IPS-20b (cell line): Measurements from ENCODE around the gene CHST8.

Source experiments
- H3K27ac ChIP-seq: one replicate; pipeline ENCODE4 v1.5.1; 2013; ENCODE audit warnings: low read length
- H3K27me3 ChIP-seq: 2 replicates; pipeline ENCODE4 v1.6.1; 2013; ENCODE audit warnings: mild to moderate bottlenecking, low read length, inconsistent platforms; ENCODE audit not compliant: insufficient read depth
- H3K36me3 ChIP-seq: 2 replicates; pipeline ENCODE4 v1.6.1; 2013; ENCODE audit warnings: low read depth, mild to moderate bottlenecking, inconsistent platforms, low read length, moderate library complexity; ENCODE audit not compliant: insufficient read depth
- H3K4me1 ChIP-seq: 2 replicates; pipeline ENCODE4 v1.6.1; 2013; ENCODE audit warnings: mild to moderate bottlenecking, control low read depth, inconsistent platforms, low read length, moderate library complexity; ENCODE audit not compliant: insufficient read depth
- H3K4me3 ChIP-seq: 2 replicates; pipeline ENCODE4 v1.5.1; 2013; ENCODE audit warnings: mild to moderate bottlenecking, low read length, inconsistent platforms
- H3K9ac ChIP-seq: 2 replicates; pipeline ENCODE4 v1.6.1; 2013; ENCODE audit warnings: low read depth, mild to moderate bottlenecking, inconsistent platforms, low read length, moderate library complexity
- H3K9me3 ChIP-seq: 2 replicates; pipeline ENCODE4 v1.6.1; 2013; ENCODE audit warnings: mild to moderate bottlenecking, low read depth, low read length, inconsistent platforms; ENCODE audit not compliant: insufficient read depth

CHST8 gene, protein sequence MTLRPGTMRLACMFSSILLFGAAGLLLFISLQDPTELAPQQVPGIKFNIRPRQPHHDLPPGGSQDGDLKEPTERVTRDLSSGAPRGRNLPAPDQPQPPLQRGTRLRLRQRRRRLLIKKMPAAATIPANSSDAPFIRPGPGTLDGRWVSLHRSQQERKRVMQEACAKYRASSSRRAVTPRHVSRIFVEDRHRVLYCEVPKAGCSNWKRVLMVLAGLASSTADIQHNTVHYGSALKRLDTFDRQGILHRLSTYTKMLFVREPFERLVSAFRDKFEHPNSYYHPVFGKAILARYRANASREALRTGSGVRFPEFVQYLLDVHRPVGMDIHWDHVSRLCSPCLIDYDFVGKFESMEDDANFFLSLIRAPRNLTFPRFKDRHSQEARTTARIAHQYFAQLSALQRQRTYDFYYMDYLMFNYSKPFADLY

DNA sequence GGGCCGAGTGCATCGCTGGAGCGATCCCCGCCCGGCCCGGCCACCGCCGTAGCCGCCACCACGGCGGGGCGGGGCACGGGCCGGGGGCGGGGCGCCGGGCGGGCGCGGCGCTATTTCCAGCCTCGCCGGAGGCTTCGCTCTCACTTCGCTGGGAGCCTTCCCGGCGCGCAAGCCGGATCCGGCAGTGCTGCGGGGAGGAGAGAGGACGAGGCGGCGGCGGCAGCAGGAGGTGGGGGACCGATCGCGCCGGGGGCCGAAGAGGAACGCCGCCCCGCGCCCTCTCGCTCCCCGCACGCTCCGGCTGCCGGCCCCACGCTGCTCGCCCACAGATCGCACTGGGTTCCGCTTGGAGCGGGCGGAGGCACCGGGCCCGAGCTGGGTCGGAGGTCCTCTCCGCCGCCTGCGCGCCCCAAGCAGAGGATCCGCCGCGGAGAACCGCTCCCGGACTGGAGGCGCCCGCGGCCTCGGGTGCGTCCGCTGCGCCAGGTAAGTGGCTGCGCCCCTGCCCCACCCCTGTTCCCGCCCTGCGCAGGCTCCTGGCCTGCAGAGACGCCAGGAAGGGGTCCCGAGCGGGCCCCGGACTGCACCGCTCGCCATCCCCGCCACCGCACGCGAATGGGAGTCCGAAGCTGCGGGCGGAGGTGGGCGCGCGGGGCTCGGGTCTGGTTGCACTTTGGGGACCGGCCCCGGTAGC lies at the start of gene CHST8:
CHST8 (plus strand) TSS at position 143 of the 694 bp plus-strand sequence. CDS start 67,309 bp downstream, outside the sequence.
- H3K27ac ChIP-seq, result no peak within 1 kb of the TSS
- H3K36me3 ChIP-seq, result no peaks in the 10 kb centered on the region
- H3K9ac ChIP-seq, result no peak within 1 kb of the TSS; the same call in 1 of the 2 replicates
- H3K27me3 ChIP-seq, result peaks cover 82% of the 10 kb centered on the region
- peak within 1 kb of the TSS; percentile 69 for H3K4me3 ChIP-seq
- H3K4me1 ChIP-seq, result peaks cover 8% of the 10 kb centered on the region; the same call in 1 of the 2 replicates
- H3K9me3 ChIP-seq, result no peaks in the 10 kb centered on the region

DNA sequence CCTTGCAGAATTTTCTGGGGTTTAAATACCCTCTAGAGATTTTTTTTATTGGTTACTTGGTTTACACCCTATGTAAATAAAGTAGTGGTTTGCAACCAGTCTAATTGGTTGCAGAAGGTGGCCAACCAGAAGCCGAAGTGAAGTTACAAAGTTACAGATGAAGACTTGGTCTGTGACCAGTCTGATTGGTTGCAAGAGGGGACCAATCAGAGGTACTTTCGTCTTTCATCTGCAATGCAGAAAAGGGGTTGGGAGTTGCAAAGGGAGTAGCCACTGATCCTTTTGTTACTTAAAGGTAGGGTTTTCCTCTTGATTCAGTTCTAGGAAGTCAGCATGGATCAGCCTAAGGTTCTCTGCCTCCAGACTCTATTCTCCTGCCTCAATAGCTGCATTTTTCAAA lies 48.8 kb upstream of the CHST8 start:
- no peaks in the 10 kb centered on the region for H3K27me3 ChIP-seq

DNA sequence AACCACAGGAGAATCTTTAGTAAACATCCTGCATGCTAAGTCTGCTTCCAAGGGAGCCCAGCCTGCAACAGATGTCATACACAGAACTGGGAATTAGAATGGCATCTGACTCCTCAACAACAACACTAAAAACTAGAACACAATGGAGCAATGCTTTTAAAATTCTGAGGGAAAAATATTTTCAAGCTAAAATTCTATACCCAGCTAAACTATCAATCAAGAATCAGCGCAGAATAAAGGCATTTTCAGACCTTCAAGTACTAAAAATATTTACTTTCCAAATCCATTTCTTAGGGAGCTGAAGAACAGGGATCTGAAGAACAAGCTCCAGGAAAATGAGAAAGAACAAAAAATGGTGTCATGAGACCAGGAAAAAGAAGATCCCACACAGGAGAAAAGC lies 46.9 kb upstream of the CHST8 start:
- H3K27ac ChIP-seq, result no peak overlapping the region
- no peak overlapping the region for H3K4me3 ChIP-seq
- H3K9ac ChIP-seq, result no peak overlapping the region
- H3K36me3 ChIP-seq, result no peaks in the 10 kb centered on the region
- peaks cover 20% of the 10 kb centered on the region for H3K9me3 ChIP-seq
- no peaks in the 10 kb centered on the region for H3K27me3 ChIP-seq
- H3K4me1 ChIP-seq, result no peaks in the 10 kb centered on the region

More for the DNA sequence above, 48.8 kb upstream of the CHST8 start:
- no peaks in the 10 kb centered on the region for H3K36me3 ChIP-seq
- no peak overlapping the region for H3K4me3 ChIP-seq
- H3K9ac ChIP-seq, result no peak overlapping the region
- no peaks in the 10 kb centered on the region for H3K4me1 ChIP-seq
- H3K9me3 ChIP-seq, result peaks cover 20% of the 10 kb centered on the region
- H3K27ac ChIP-seq, result no peak overlapping the region

DNA sequence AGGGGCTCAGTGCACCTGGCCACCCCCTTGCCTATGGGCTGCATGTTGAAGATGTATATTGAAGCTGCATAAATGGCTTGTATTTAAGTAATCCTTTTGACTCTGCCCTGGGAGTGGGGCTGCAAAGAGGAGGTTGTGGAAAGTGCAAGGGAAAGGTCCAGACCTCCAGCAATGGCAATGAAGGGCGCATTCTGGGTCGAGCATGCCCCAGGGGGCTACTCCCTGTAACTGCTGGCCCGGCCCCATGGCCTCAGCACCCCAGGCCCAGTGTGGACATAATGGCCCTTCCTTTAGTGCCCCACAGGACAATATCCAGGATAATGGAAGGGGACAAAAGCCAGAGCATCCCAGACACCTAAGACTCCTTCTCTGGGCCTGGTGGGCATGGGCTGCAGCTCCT lies 43.1 kb upstream of the CHST8 start:
- peaks cover 18% of the 10 kb centered on the region for H3K9me3 ChIP-seq

DNA sequence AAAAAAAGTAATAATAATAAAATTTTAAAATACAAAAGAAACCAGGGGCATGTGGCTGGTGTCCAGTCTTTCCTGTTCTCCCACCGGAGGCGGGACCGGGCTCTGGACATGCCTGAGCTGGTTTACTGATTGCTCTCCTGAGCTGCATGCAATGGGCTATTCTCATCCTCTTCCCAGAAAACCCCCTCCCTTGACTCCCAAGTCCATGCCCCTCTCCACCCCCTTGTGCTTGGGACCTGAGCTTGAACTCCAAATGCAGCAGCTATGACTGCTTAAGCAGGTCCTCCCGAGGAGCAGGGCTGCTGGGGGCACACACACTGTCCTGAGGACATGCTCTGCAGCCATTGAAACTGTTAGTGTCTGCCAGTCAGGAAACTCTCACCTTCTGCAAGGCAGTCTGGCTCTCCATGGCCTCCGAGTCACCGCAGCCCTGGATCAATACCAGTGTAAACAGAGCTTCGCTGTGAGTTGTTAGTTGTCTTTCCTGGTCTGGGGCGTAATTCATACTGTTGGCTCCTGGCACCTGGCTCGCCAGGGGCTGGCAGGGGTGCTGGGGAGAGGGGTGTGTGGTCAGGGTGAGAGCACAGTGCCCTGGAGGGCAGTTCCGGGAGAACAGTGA lies 41.6 kb upstream of the CHST8 start:
- no peaks in the 10 kb centered on the region for H3K4me1 ChIP-seq
- no peak overlapping the region for H3K9ac ChIP-seq
- no peak overlapping the region for H3K4me3 ChIP-seq
- H3K27me3 ChIP-seq, result no peaks in the 10 kb centered on the region
- H3K9me3 ChIP-seq, result peaks cover 4% of the 10 kb centered on the region
- no peaks in the 10 kb centered on the region for H3K36me3 ChIP-seq
- H3K27ac ChIP-seq, result no peak overlapping the region

More for the DNA sequence above, 43.1 kb upstream of the CHST8 start:
- Histone ChIP-seq H3K27ac (no peak overlapping the region), H3K4me3 (no peak overlapping the region), H3K36me3 (no peaks in the 10 kb centered on the region), H3K4me1 (no peaks in the 10 kb centered on the region), H3K9ac (no peak overlapping the region), H3K27me3 (no peaks in the 10 kb centered on the region)

DNA sequence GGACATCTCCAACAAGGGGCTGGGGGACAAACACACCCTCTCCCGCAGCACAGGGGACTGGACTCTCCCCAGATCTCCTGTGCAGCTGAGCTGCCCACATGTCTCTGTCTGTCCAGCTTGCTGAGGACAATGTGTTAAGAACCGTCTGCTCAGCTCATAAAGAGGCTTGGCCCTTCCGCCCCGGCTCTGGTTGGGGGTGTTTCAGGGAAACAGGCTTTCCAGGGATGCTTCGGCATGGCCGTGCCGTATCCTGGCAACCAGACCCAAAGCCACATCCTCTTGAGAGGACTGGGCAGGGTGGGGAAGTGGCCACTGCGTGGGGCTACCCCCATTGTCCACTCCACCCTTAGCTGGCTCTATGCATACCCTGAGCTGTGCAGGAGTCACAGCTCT lies 41.1 kb upstream of the CHST8 start:
- Histone ChIP-seq H3K27me3 (no peaks in the 10 kb centered on the region), H3K9ac (no peak overlapping the region), H3K4me1 (no peaks in the 10 kb centered on the region), H3K36me3 (no peaks in the 10 kb centered on the region), H3K4me3 (no peak overlapping the region), H3K27ac (no peak overlapping the region), H3K9me3 (no peaks in the 10 kb centered on the region)

DNA sequence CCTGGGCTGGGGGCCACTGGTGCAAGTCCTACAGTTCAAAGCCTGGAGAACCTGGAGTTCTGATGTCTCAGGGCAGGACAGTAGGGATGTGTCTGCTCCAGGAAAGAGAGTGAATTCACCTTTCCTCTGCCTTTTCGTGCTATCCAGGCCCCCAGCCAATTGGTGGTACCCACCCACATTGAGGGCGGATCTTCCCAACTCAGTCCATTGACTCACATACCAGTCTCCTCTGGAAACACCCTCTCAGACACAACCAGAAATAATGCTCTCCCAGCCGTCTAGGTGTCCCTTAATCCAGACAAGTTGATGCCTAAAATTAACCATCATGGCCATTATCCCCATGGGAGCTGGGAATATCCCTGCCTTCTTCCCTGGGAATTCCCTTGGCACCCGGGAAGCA lies 38.8 kb upstream of the CHST8 start:
- Histone ChIP-seq H3K9ac (no peak overlapping the region), H3K36me3 (no peaks in the 10 kb centered on the region), H3K9me3 (peaks cover 11% of the 10 kb centered on the region; the same call in 1 of the 2 replicates), H3K4me1 (no peaks in the 10 kb centered on the region), H3K4me3 (no peak overlapping the region), H3K27ac (no peak overlapping the region), H3K27me3 (no peaks in the 10 kb centered on the region)

DNA sequence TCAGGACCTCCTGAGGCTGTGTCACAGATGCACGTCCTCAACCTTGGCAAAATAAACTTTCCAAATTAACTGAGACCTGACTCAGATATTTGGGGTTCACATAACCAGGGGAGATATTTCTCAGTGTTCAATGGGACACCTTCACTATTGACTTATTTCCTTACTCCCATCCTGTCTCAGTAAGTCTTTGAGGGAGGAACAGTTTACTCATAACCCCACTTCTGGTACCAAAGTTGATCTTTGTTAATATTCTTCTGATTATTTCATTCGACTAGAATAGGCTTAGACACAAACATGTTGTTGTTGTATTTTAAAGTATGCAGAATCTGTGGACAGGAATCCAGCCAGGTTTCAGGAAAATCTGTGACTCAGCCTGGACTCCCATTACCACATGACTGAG lies 34.6 kb upstream of the CHST8 start:
- no peaks in the 10 kb centered on the region for H3K27me3 ChIP-seq
- H3K27ac ChIP-seq, result no peak overlapping the region
- no peaks in the 10 kb centered on the region for H3K4me1 ChIP-seq
- no peaks in the 10 kb centered on the region for H3K36me3 ChIP-seq
- no peak overlapping the region for H3K4me3 ChIP-seq
- peaks cover 17% of the 10 kb centered on the region; the same call in 1 of the 2 replicates for H3K9me3 ChIP-seq
- H3K9ac ChIP-seq, result no peak overlapping the region

DNA sequence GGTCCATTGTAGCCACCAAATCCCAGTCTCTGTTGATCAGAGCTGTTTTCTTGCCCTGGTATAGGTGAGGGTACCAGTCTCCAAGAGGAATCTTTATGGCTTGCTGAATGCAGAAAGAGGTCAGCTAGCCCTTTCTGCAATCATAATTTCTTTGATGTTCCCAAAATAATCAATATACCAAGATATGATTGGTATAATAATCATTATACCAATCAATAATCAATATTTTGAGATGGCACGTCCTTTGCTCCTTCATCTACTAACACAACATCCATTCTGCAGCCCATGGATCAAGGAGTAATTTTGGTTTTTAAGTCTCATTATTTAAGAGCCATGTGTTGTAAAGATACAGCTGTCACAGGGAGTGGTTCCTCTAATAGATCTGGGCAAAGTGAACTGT lies 31.5 kb upstream of the CHST8 start:
- Histone ChIP-seq H3K27me3 (no peaks in the 10 kb centered on the region), H3K4me3 (no peak overlapping the region), H3K36me3 (no peaks in the 10 kb centered on the region), H3K9me3 (peaks cover 17% of the 10 kb centered on the region; the same call in 1 of the 2 replicates), H3K27ac (no peak overlapping the region), H3K4me1 (no peaks in the 10 kb centered on the region), H3K9ac (no peak overlapping the region)

DNA sequence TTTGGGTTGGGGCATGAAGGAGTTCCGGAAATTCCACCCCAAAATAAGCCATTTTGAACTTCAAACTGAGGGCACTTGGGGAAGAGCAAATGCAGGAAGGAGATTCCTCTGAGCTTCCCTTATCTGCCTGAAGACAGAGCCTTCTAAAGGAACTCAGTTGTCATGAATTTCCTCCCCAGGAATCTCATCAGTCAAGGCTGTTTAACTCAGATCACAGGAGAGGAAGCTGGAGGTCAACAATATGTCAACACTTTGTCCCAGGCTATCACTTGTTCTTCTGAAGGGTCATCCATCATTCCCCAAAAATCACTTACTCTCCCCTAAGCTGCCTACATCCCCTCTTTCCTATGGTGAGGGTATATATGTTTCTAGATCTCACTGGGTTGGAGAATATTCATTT lies 26.0 kb upstream of the CHST8 start:
- H3K36me3 ChIP-seq, result no peaks in the 10 kb centered on the region
- H3K9ac ChIP-seq, result no peak overlapping the region

DNA sequence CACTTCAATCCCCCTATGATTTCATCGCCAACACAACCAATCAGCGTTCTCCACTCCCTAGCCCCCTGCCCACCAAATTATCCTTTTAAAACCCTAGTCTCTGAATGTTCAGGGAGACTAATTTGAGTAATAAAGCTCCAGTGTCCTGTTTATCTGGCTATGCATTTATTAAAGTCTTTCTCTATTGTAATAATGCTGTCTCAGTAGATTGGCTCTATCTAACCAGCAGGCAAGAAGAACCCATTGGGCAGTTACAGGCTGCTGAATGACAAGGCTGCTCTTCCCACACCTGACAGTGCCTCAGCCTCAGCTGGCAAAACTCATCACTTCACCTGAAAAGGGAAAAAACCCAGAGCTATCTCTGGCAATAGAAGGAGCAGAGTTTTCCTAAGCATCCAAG lies 20.2 kb upstream of the CHST8 start:
- Histone ChIP-seq H3K4me3 (no peak overlapping the region), H3K27ac (no peak overlapping the region), H3K9ac (no peak overlapping the region), H3K9me3 (peaks cover 10% of the 10 kb centered on the region; the same call in 1 of the 2 replicates), H3K36me3 (no peaks in the 10 kb centered on the region), H3K4me1 (peaks cover 3% of the 10 kb centered on the region; the same call in 1 of the 2 replicates), H3K27me3 (no peaks in the 10 kb centered on the region)

More for the DNA sequence above, 26.0 kb upstream of the CHST8 start:
- no peaks in the 10 kb centered on the region for H3K4me1 ChIP-seq
- H3K9me3 ChIP-seq, result no peaks in the 10 kb centered on the region
- H3K4me3 ChIP-seq, result no peak overlapping the region
- no peak overlapping the region for H3K27ac ChIP-seq
- H3K27me3 ChIP-seq, result no peaks in the 10 kb centered on the region
